ENCODE data around the gene CHEK2. TPM values are rescaled to one million over a fixed set of nuclear protein-coding genes. Genes with fewer than 3 reads are reported as not detected.
"Not testable (repeated sequence)": the region's sequence is repeated elsewhere in the genome, so short reads cannot be mapped to it uniquely, and the experiment has no call there.

Gene CHEK2
- total and polyA plus RNA-seq, 8 donors, result 12.5 to 27.1 (median 19.7) TPM

DNA sequence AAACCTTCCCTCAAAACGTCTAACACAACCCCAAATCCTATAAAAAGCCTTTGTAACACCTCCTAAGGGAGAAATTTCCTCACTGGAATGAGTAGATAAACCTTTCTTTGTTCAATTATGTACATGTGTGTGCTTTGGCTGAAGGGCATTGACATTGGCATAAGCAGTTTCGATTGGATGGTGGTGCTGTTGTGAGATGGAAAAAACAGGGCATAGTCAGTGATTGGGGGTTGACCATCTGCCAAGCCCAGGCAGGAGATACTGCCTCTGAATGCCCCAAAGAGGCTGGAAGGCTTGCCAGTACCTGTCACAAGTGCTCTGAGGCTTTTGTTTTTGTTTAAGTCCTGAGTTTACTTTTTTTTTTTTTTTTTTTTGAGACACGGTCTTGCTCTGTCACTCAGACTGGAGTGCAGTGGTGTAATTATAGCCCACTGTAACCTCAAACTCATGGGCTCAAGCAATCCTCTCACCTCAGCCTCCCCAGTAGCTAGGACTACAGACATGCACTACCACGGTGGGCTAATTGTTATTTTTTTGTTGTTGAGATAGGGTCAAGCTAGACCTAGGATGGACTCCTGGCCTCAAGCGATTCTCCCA, 29.7 kb upstream of the CHEK2 start:
- DNase-seq, result no peak
- no peak for ATAC-seq
- intact Hi-C loops (cut with DNase I), result no loop called here
- Histone ChIP-seq H3K4me1 (peaks cover 7 to 30% of the 10 kb centered on the region in 2 donors), H3K9me3 (peaks cover 0 to 7% of the 10 kb centered on the region in 2 donors), H3K27ac (no peak overlapping the region), H3K27me3 (no peaks in the 10 kb centered on the region), H3K4me3 (no peak overlapping the region), H3K36me3 (peaks cover 0 to 20% of the 10 kb centered on the region in 2 donors)
- TF ChIP-seq, protein P1, sequence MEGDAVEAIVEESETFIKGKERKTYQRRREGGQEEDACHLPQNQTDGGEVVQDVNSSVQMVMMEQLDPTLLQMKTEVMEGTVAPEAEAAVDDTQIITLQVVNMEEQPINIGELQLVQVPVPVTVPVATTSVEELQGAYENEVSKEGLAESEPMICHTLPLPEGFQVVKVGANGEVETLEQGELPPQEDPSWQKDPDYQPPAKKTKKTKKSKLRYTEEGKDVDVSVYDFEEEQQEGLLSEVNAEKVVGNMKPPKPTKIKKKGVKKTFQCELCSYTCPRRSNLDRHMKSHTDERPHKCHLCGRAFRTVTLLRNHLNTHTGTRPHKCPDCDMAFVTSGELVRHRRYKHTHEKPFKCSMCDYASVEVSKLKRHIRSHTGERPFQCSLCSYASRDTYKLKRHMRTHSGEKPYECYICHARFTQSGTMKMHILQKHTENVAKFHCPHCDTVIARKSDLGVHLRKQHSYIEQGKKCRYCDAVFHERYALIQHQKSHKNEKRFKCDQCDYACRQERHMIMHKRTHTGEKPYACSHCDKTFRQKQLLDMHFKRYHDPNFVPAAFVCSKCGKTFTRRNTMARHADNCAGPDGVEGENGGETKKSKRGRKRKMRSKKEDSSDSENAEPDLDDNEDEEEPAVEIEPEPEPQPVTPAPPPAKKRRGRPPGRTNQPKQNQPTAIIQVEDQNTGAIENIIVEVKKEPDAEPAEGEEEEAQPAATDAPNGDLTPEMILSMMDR (IDR thresholded peaks at IDR 0.05), result no peak

DNA sequence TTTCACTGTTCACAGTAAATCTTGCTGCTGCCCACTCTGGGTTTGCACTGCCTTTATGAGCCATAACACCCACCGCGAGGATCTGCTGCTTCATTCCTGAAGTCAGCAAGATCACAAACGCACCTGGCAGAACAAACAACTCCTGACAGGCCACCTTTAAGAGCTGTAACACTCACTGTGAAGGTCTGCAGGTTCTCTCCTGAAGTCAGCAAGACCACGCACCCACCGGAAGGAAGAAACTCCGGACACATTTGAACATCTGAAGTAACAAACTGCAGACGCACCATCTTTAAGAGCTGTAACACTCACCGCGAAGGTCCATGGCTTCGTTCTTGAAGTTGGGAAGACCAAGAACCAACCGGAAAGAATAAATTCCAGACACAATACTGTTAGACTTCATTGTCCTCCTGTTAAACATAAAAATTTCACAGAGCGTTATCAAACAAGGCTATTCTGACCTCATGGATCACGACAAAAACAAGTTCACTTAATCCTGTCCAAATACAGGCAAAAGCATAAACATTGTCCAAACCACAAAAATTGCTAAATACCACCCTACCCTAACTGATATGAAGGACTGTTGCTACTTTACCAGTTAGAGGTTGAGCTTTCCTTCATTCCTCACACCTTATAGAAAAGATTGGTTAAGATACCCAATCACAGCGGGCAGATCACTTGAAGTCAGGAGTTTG, 27.9 kb upstream of the CHEK2 start:
- TF ChIP-seq, protein P1 (IDR thresholded peaks at IDR 0.05), result no peak
- no peaks in the 10 kb centered on the region for H3K27me3 ChIP-seq
- no peak for DNase-seq
- ATAC-seq, result no peak
- H3K4me1 ChIP-seq, result peaks cover under 1 to 14% of the 10 kb centered on the region in 2 donors
- peaks cover 0 to 3% of the 10 kb centered on the region in 2 donors for H3K36me3 ChIP-seq
- intact Hi-C loops (cut with DNase I), result no loop called here
- no peak overlapping the region for H3K27ac ChIP-seq
- no peak overlapping the region for H3K4me3 ChIP-seq
- H3K9me3 ChIP-seq, result peaks cover 0 to 7% of the 10 kb centered on the region in 2 donors

DNA sequence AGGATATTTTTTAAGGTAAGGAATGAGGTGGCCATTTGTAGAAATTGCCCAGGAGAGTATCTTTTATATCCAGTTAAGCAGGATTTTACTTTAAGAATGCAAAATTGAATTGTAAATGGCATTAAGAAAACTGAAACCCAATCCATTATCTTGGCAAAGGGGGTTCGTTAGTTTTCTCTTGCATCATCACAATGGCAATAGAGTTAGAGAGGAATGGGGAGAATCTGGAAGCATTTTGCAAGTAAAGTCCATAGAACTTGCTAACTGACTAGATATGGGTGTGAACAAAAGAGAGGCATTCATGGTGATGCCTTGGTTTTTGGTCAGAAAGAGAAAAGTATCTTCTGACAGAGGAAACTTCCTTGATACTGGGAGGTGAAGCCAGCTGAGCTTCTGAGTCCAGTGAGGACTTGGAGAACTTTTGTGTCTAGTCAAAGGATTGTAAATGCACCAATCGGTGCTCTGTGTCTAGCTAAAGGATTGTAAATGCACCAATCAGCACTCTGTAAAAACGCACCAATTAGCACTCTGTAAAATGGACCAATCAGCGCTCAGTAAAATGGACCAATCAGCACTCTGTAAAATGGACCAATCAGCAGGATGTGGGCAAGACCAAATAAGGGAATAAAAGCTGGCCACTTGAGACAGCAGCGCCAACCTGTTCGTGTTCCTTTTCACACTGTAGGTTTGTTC, 27.2 kb upstream of the CHEK2 start:
- Histone ChIP-seq H3K27me3 (no peaks in the 10 kb centered on the region), H3K9me3 (peaks cover 0 to 7% of the 10 kb centered on the region in 2 donors), H3K36me3 (no peaks in the 10 kb centered on the region), H3K4me3 (no peak overlapping the region), H3K4me1 (peaks cover 0 to 7% of the 10 kb centered on the region in 2 donors), H3K27ac (no peak overlapping the region)
- DNase-seq (no peak), ATAC-seq (no peak)
- TF ChIP-seq, protein P1 (IDR thresholded peaks at IDR 0.05), result no peak
- intact Hi-C loops (cut with DNase I), result no loop called here

DNA sequence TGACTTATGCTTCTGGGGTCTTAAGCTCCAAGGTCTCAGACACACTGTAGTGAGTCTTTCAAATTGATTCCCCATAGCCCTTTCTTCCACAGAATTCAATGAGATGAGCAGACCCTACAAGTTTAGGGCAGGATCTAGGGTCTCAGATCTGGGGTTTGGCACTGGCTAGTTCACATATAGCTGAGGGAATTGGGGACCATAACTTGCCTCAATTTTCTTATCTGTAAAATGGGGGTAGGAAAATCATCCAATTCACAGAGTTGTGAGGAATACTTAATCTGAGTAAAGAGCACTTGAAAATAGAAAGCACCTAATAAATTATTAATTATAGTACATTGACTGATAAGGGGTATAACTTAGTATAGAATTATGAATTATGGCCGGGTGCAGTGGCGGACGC, 25.0 kb upstream of the CHEK2 start:
- ATAC-seq (no peak), DNase-seq (no peak)
- Histone ChIP-seq H3K27ac (no peak overlapping the region), H3K36me3 (no peaks in the 10 kb centered on the region), H3K9me3 (peaks cover 0 to 7% of the 10 kb centered on the region in 2 donors), H3K4me1 (no peaks in the 10 kb centered on the region), H3K4me3 (no peak overlapping the region), H3K27me3 (no peaks in the 10 kb centered on the region)
- TF ChIP-seq, protein P1 (IDR thresholded peaks at IDR 0.05), result no peak
- intact Hi-C loops (cut with DNase I), result no loop called here

DNA sequence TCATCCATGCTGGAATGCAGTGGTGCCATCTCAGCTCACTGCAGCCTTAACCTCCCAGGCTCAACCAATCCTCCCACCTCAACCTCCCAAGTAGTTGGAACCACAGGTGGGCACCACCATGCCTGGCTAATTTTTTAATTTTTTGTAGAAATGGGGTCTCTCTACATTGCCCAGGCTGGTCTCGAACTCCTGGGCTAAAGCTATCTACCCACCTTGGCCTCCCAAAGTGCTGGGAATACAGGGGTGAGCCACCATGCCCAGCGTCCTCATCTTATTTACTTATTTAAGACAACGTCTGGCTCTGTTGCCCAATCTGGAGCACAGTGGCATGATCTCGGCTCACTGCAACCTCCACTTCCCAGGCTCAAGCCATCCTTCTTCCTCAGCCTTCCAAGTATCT, 20.4 kb upstream of the CHEK2 start:
- H3K36me3 ChIP-seq; H3K4me1 ChIP-seq; intact Hi-C loops (cut with DNase I); H3K4me3 ChIP-seq; H3K9me3 ChIP-seq; ATAC-seq; H3K27me3 ChIP-seq; DNase-seq; H3K27ac ChIP-seq: not testable (repeated sequence)
